GM11168 (cell line): ENCODE measurements around the gene ADAMTS16.

Source experiments
- in situ Hi-C: fragments of 300-500 bp; cut with MboI; formaldehyde crosslinking; loops from one replicate; pipeline ENCODE4 v1.12.0; 2022; ENCODE audit warnings: low sequenced_read_pairs; ENCODE audit not compliant: unreplicated experiment

ADAMTS16 gene

GRCh38 chr5:5179079-5179478, 38.9 kb downstream of the ADAMTS16 start:
- in situ Hi-C loops, result no loop called here

GRCh38 chr5:5179597-5179996, 39.5 kb downstream of the ADAMTS16 start:
- in situ Hi-C loops, result no loop called here

GRCh38 chr5:5181650-5182324, 41.7 kb downstream of the ADAMTS16 start:
- in situ Hi-C loops, result no loop called here

- in situ Hi-C loops, result no loop called here
Measured at GRCh38 chr5:5182508-5183188, 42.5 kb downstream of the ADAMTS16 start.

- in situ Hi-C loops, result no loop called here
Measured at GRCh38 chr5:5183189-5183699, 43.1 kb downstream of the ADAMTS16 start.

GRCh38 chr5:5183933-5184332, 43.8 kb downstream of the ADAMTS16 start:
- in situ Hi-C loops, result no loop called here

- in situ Hi-C loops, result no loop called here
Measured at GRCh38 chr5:5188376-5189050, 48.4 kb downstream of the ADAMTS16 start.

- in situ Hi-C loops, result no loop called here
Measured at GRCh38 chr5:5189051-5189430, 48.9 kb downstream of the ADAMTS16 start.

GRCh38 chr5:5191906-5192305, 51.8 kb downstream of the ADAMTS16 start:
- in situ Hi-C loops, result no loop called here

GRCh38 chr5:5192681-5193080, 52.6 kb downstream of the ADAMTS16 start:
- in situ Hi-C loops, result no loop called here

- in situ Hi-C loops, result no loop called here
Measured at GRCh38 chr5:5195128-5195918, 55.2 kb downstream of the ADAMTS16 start.

GRCh38 chr5:5198135-5198534, 58.0 kb downstream of the ADAMTS16 start:
- in situ Hi-C loops, result no loop called here

GRCh38 chr5:5198815-5199214, 58.7 kb downstream of the ADAMTS16 start:
- in situ Hi-C loops, result no loop called here

- in situ Hi-C loops, result no loop called here
Measured at GRCh38 chr5:5199495-5199894, 59.4 kb downstream of the ADAMTS16 start.

- in situ Hi-C loops, result no loop called here
Measured at GRCh38 chr5:5200133-5200532, 60.0 kb downstream of the ADAMTS16 start.

- in situ Hi-C loops, result no loop called here
Measured at GRCh38 chr5:5202321-5202720, 62.2 kb downstream of the ADAMTS16 start.

GRCh38 chr5:5203451-5203850, 63.3 kb downstream of the ADAMTS16 start:
- in situ Hi-C loops, result no loop called here

GRCh38 chr5:5207828-5208227, 67.7 kb downstream of the ADAMTS16 start:
- in situ Hi-C loops, result no loop called here

- in situ Hi-C loops, result no loop called here
Measured at GRCh38 chr5:5209089-5209488, 69.0 kb downstream of the ADAMTS16 start.

- in situ Hi-C loops, result no loop called here
Measured at GRCh38 chr5:5209510-5210286, 69.6 kb downstream of the ADAMTS16 start.
